Breast epithelium (tissue), 4 donors: ENCODE data around the gene ERGIC3. TPM values are rescaled to one million over a fixed set of nuclear protein-coding genes. Genes with fewer than 3 reads are reported as not detected.

Source experiments
- DNase-seq, 2 donors: peaks; one replicate each; pipeline ENCODE4 v3.0.0-alpha.2; 2019; ENCODE audit warnings: low spot score in 2 of 2
- H3K27ac ChIP-seq, 2 donors: fragments of 200-600 bp; sonication (generic) in 1 of 2; one replicate each; pipeline ENCODE4 v1.5.1; 2016 to 2019; ENCODE audit warnings: mild to moderate bottlenecking in 1 of 2
- H3K27me3 ChIP-seq, 2 donors: fragments of 200-600 bp; sonication (generic) in 1 of 2; one replicate each; pipeline versions ENCODE4 v1.5.1 to v1.6.0; 2017 to 2019; ENCODE audit warnings: control low read depth in 1 of 2, mild to moderate bottlenecking in 1 of 2
- H3K36me3 ChIP-seq: fragments of 200-600 bp; one replicate; pipeline ENCODE4 v1.5.1; 2019
- H3K4me1 ChIP-seq, 2 donors: fragments of 200-600 bp; sonication (generic); one replicate each; pipeline ENCODE4 v1.5.1; 2016 to 2019; ENCODE audit warnings: control low read depth in 1 of 2
- H3K4me3 ChIP-seq, 3 donors: fragments of 200-600 bp; sonication (generic); 1 replicate in 2 of 3; 2 replicates in 1 of 3; pipeline ENCODE4 v1.5.1; 2016 to 2019; ENCODE audit warnings: mild to moderate bottlenecking in 3 of 3, moderate library complexity in 2 of 3
- H3K9me3 ChIP-seq, 2 donors: fragments of 200-600 bp; sonication (generic) in 1 of 2; one replicate each; pipeline ENCODE4 v1.5.1; 2016 to 2019; ENCODE audit warnings: control low read depth in 1 of 2
- CTCF ChIP-seq, 3 donors: fragments of 450-650 bp; IDR thresholded peaks; one replicate each; pipeline ENCODE4 v1.5.1; 2016 to 2017; ENCODE audit warnings: antibody characterized with exemption in 3 of 3, mild to moderate bottlenecking in 3 of 3, moderate library complexity in 3 of 3
- POLR2A ChIP-seq: fragments of 450-650 bp; IDR thresholded peaks from one replicate; pipeline ENCODE4 v1.6.1; 2016; ENCODE audit warnings: antibody characterized with exemption, mild to moderate bottlenecking, moderate library complexity
- POLR2AphosphoS5 ChIP-seq, 3 donors: sonication (generic); formaldehyde crosslinking; IDR thresholded peaks; one replicate each; pipeline ENCODE4 v1.6.1; 2017; ENCODE audit warnings: antibody characterized with exemption in 3 of 3
- intact Hi-C: fragments of 100-400 bp; cut with DNase I; formaldehyde crosslinking; loops from one replicate; pipeline ENCODE4 v1.15.1; 2023; ENCODE audit warnings: low total_unique reads
- total RNA-seq, 3 donors: library from RNA; depleted of rRNA; stranded (reverse); fragments of >200 nt; gene quantifications; one replicate each; pipeline ENCODE4 v1.1.0, GENCODE V29; 2016

ERGIC3 gene
- total RNA-seq, 3 donors from 2014 or later: 221 to 243 (median 239) TPM

- DNase-seq: no peak
- Histone ChIP-seq H3K27me3 (no peaks in the 10 kb centered on the region), H3K36me3 (no peaks in the 10 kb centered on the region), H3K4me3 (no peak overlapping the region), H3K9me3 (no peaks in the 10 kb centered on the region), H3K4me1 (no peaks in the 10 kb centered on the region), H3K27ac (no peak overlapping the region)
- no peak for TF ChIP-seq POLR2A
- no peak for TF ChIP-seq POLR2AphosphoS5 (IDR thresholded peaks at IDR 0.05)
- no peak for TF ChIP-seq CTCF (IDR thresholded peaks at IDR 0.05)
- intact Hi-C loops: no loop called here
These were observed 35.7 kb upstream of the ERGIC3 start for GRCh38 chr20:35506179-35506578.

DNA sequence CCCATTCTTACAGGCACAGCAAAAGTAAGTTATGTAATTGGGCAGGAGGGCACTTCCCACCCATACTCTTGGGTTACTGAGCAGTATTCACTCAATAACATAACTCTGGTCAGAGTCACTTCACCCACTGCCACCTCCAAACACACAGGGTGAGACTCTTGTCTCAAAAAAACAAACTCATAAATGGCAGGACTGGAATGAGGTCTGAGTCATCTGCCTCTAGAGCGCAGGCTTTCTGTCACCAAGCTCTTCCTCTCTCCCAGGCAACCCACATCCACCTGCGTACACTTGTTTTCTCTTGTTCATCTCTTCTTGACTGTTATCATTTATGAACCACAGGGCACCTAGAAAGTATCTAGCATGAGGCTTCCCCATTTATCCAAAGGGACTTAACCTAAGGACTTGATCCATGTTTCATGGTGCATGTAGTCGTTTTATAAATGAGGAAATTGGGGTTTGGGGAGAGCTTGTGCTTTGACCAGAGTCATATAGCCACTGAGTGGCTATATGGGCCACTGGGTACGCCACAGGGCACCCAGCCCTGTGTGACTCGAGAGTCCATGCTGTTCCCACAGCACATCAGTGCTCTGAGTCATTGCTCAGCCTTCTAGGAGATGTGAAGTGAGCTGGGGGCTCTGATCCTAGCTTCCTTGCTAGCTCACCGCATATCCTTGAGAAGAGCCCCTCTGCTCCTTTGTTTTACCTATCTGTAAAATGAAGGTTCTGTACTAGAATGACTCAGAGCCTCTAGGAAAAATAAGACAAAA is 34.8 kb upstream of the ERGIC3 start:
- Histone ChIP-seq H3K36me3 (no peaks in the 10 kb centered on the region), H3K9me3 (no peaks in the 10 kb centered on the region)

GRCh38 chr20:35508493-35509218 is 33.2 kb upstream of the ERGIC3 start:
- intact Hi-C loops: no loop called here
- Histone ChIP-seq H3K36me3 (no peaks in the 10 kb centered on the region), H3K4me3 (no peak overlapping the region), H3K27me3 (no peaks in the 10 kb centered on the region), H3K9me3 (no peaks in the 10 kb centered on the region), H3K27ac (no peak overlapping the region), H3K4me1 (no peaks in the 10 kb centered on the region)
- DNase-seq: no peak
- no peak for TF ChIP-seq POLR2A
- TF ChIP-seq POLR2AphosphoS5 (IDR thresholded peaks at IDR 0.05): no peak
- TF ChIP-seq CTCF (IDR thresholded peaks at IDR 0.05): no peak

More for the DNA sequence above, 34.8 kb upstream of the ERGIC3 start:
- no peak for DNase-seq
- no peaks in the 10 kb centered on the region for H3K27me3 ChIP-seq
- no peaks in the 10 kb centered on the region for H3K4me1 ChIP-seq
- no peak for TF ChIP-seq POLR2AphosphoS5 (IDR thresholded peaks at IDR 0.05)
- no peak for TF ChIP-seq CTCF (IDR thresholded peaks at IDR 0.05)
- no peak for TF ChIP-seq POLR2A
- intact Hi-C loops: no loop called here
- H3K4me3 ChIP-seq: no peak overlapping the region
- H3K27ac ChIP-seq: no peak overlapping the region

DNA sequence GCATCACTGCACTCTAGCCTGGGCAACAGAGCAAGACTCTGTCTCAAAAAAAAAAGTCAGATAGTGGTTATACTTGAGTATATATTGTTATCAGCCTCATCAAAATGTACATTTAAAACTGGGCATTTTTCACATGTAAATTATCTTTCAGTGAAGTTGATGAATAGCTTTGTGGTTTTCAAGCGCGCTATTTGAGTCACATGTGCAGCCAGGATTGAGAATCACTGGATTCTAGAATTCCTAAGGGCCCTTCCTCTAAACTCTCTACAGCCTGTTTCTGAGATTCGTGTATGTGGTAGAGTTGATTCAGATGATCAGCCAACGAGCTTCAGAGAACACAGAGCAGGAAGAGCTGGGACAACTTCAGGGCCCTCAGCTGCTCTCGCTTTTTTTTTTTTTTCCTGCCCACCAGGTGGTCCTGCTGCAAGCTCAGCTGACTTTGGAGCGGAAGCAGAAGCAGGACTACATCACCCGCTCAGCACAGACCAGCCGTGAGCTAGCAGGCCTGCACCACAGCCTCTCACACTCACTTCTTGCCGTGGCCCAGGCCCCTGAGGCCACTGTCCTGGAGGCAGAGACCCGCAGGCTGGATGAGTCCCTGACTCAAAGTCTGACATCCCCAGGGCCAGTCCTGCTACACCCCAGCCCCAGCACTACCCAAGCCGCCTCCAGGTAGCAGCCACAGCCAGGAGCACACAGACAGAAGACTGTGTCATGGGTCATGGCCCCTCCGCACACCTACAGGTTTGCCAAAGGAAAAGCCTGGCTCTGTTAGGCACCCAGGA is 30.7 kb upstream of the ERGIC3 start:
- H3K4me3 ChIP-seq: no peak overlapping the region
- H3K4me1 ChIP-seq: no peaks in the 10 kb centered on the region
- no peaks in the 10 kb centered on the region for H3K27me3 ChIP-seq
- TF ChIP-seq CTCF (IDR thresholded peaks at IDR 0.05) (no peak), POLR2A (no peak), POLR2AphosphoS5 (IDR thresholded peaks at IDR 0.05) (no peak)
- intact Hi-C loops: no loop called here
- no peak overlapping the region for H3K27ac ChIP-seq
- DNase-seq: no peak
- H3K9me3 ChIP-seq: no peaks in the 10 kb centered on the region
- no peaks in the 10 kb centered on the region for H3K36me3 ChIP-seq
